GM12874 (cell line): ENCODE measurements around the gene ZFAND6.

Source experiments
- TF ChIP-seq, protein P1 (sequence below): IDR thresholded peaks from 2 replicates; pipeline ENCODE4 v1.5.1; 2011; ENCODE audit warnings: low read depth, mild to moderate bottlenecking, control low read depth, low read length, moderate library complexity; ENCODE audit not compliant: insufficient read depth

ZFAND6 gene

DNA sequence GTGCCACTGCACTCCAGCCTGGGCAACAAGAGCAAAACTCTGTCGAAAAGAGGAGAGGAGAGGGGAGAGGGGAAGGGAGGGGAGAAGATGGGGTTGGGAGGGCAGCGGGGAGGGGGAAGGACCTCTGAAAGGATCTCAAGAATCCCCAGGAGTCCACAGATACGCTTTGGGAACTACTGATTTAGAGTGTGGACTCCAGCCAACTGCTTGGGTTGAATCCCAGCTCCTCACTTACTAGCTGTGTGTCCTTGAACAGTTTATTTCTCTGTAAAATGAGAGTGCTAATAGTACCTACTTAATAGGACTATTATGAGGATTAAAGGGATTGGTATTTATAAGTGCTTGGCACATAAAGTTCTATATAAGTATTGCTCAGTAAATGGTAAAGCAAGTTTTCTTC, 48.3 kb downstream of the ZFAND6 start:
- TF ChIP-seq, protein P1, sequence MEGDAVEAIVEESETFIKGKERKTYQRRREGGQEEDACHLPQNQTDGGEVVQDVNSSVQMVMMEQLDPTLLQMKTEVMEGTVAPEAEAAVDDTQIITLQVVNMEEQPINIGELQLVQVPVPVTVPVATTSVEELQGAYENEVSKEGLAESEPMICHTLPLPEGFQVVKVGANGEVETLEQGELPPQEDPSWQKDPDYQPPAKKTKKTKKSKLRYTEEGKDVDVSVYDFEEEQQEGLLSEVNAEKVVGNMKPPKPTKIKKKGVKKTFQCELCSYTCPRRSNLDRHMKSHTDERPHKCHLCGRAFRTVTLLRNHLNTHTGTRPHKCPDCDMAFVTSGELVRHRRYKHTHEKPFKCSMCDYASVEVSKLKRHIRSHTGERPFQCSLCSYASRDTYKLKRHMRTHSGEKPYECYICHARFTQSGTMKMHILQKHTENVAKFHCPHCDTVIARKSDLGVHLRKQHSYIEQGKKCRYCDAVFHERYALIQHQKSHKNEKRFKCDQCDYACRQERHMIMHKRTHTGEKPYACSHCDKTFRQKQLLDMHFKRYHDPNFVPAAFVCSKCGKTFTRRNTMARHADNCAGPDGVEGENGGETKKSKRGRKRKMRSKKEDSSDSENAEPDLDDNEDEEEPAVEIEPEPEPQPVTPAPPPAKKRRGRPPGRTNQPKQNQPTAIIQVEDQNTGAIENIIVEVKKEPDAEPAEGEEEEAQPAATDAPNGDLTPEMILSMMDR: no peak

DNA sequence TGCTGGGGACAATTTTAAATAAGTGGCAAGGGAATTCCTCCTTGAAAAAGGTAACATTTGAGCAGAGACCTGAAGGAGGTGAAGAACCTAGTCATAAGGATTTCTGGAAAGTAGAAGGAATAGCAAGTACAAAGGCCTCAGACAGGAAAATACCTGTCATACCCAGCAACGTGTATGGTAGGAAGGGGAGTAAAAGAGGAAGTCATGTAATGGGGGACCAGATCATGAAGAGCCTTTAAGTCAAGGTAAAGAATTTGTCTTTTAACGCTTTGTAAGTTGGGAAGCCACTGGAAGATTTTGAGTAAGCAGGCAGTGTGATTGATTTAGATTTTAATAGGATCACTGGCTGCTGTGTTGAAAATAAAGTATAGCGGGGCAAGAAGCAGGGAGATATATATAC, 49.9 kb downstream of the ZFAND6 start:
- TF ChIP-seq, protein P1: no peak

DNA sequence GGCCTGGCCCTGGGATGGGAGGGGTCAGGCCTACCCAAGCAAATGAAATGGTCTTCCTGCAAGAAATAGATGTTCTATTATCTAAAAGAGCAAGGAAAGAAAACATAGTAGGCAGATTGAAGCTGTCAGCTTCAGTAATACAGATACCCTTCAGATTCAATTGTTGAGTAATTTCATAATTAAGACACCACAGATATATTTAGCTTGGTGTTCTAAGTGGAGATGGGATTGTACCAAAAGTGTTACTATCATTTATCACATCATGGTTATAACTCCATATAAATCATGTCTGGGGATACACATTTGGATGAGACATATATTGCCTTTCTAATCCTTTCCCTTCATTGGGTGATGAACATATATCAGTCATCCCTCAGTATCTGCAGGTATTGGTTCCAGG, 51.4 kb downstream of the ZFAND6 start:
- TF ChIP-seq, protein P1: no peak

DNA sequence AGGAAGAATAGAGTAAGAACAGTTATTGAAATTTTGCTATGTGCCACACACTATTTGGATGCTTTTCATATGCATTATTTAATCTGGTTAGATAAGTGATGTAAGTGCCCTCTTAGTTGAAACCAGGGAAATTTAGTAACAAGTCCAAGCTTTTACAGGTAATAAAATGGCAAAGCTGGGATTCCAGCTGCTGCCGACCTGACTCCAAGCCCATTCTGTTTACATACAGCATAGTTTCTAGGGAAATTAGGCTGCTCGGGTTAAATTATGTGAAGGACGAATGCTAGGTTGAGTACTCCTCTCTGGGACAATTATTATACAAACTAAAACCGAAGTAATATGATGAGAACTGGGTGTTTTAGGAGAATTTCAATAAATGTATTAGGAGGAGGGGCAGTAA, 54.6 kb downstream of the ZFAND6 start:
- TF ChIP-seq, protein P1: no peak

DNA sequence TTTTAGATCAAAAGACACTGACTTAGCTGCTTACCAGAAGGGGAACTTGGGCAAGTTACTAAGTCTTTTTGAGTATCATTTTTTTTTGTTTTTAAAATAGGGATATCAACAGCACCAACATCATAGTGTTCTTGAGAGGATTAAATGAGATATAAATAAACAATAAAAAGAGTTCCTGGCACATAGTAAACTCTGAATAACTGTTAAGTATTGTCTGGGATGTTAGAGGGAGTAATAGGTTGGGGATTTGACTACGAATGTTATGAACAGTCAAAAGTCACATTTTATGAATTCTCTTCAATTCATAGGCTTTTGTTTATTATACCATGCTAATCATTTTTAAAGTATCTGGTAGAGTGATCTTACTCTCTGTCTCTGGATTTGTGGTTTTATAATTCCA, 55.5 kb downstream of the ZFAND6 start:
- TF ChIP-seq, protein P1: no peak

DNA sequence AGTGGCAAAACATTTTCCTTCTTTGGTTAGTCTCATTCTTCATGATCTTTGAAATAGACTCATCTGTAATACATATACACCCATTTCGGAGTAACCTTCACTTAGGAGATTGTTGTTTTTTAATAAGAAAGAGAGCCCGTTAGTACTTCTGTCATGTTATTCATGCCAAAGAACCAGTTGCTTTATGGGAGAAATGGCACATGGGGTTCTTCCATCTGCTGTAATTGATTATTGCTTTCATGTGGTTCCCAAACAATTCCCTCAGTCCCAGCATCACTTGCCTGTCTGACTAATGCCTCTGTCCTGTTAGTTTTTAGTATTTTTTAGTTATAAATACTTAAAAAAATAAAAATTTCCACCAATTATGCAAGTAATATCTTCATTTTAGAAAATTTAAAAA, 59.5 kb downstream of the ZFAND6 start:
- TF ChIP-seq, protein P1: no peak

DNA sequence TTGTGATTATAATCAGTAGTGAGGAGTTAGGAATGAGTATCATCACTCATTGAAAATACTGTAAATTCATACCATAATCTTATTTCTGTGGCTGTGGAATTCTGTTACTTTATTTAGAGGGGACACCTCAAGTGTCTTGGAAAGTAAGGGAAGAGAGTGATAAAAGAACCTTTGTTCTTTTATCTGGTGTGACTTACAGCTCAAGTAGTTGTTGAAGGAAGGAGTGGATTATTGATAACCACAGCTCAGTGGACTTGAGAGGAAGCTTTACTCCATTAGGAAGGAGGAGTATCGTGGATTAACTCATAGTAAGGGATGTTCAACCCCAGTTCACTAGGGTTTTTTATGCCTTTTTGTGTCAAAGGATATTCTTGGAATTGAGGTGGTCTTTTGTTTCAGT, 61.2 kb downstream of the ZFAND6 start:
- TF ChIP-seq, protein P1: no peak

DNA sequence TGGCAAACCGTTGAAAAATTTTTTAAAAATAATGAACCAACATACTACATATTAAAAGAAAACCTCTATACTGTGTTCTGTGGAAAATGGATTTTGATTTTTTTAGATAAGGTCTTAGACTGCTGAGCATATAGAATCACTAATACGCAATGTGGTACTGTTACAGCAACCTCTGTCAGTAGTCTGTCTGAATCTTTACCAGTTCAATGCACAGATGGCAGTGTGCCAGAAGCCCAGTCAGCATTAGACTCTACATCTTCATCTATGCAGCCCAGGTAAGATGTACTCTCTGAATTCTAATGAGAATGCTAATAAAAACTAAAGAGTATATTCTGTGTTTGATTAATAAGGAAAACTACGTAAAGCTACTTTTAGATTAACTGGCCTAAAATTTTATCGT, 62.1 kb downstream of the ZFAND6 start:
- TF ChIP-seq, protein P1: no peak
